ENCODE measurements around the gene PSMA4.
"Not testable (repeated sequence)": the region's sequence is repeated elsewhere in the genome, so short reads cannot be mapped to it uniquely, and the experiment has no call there.

PSMA4 gene

DNA sequence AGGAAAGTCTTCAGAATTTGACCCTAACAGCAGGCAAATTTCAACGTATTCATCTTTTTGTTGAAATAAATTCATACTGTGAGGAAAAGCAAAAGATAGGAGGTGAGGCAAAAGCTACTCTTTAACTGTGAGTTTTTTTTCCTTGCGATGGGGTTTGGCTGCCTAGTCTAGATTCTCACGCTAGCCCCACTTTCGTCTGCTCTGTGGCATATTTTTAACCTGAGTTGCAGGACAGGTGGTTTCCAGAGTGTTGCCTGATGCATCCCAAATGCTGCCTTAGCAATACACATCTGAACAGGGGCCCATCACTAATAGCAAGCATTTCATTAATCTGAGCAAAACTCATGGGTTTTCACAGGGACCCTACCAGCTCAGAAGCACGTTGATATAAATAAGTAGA is 11.7 kb downstream of the PSMA4 start:
- DNase-seq (ENCODE audit: low read depth) = no peak

DNA sequence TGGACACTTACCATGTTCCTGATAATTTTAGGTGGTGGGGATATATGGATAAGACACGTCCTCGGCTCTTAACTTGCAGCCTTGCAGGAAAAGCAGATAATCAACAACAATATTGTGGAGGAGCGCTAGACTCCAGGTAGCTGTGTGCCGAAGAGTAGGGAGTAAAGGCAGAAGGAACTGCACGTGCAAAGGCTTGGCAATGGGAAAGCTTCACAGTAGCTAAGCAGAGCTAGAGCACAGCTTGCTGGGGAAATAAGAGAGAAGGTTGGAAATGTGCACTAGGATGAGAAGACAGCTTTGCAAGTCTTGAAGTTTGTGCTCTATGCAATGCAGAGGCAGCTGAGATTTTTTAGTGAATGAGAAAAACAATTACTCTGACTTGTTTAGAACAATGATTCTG is 12.4 kb downstream of the PSMA4 start:
- DNase-seq (ENCODE audit: low read depth) = no peak

DNA sequence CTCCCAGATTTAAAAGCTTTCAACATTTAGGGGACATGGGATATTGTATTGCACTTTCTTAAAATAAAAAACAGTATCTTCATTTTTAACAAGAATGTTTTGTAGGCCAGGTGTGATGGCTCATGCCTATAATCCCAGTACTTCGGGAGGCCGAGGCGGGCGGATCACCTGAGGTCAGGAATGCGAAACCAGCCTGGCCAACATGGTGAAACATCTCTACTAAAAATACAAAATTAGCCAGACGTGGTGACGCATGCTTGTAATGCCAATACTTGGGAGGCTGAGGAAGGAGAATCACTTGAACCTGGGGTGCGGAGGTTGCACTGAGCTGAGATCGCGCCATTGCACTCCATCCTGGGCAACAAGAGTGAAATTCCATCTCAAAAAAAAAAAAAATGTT is 20.0 kb downstream of the PSMA4 start:
- DNase-seq (ENCODE audit: low read depth) = not testable (repeated sequence)

DNA sequence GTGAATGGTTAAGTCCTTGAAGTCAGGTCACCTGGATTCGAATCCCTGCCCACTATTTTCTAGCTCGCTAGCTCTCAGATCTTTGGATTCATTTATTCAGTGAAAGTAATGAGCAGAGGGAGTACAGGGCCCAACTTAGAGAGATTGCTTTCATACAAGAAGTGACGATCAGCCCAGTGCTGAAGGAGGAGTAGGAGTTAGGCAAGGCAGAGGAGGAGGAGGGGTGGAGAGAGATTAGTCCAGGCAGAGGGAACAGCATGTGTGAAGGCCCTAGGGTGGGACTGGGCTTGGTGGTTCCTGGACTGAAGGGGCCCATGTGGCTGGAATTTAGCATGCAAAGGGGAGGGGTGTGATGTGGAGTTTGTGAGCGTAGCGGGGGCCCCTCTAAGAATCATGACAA is 21.2 kb downstream of the PSMA4 start:
- DNase-seq (ENCODE audit: low read depth) = no peak

DNA sequence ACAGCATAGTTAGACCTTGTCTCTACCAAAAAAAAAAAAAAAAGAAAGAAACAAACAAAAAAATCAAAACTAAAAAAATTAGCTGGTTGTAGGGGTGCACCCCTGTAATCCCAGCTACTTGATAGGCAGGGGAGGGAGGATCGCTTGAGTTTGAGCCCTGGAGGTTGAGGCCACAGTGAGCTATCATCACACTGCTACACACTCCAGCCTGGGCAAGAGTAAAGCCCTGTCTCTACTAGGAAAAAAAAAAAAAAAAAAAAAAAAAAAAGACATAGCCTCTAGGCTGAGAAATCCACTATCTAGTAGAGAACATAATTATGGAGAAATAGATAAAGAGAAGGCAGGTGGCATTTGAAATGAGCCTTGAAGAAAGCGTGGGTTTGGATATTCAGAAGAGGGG is 22.8 kb downstream of the PSMA4 start:
- no peak for DNase-seq (ENCODE audit: low read depth)

DNA sequence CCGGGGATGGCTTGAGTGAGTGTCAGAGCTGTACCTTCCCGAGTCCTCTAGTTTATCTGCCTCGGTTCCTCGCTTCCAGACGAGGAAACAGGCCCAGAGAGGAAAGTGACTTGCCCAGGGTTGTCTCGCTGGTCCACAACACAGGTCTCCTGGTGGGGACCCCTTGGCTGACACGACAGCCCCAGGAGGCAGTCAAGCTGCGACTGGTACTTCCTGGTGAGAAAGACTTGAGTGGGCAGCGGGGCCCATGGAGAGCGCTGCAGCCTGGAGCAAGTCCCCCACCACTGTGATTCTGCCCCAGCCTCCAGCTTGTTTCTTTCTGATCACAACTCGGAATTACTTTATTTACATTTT is 24.5 kb downstream of the PSMA4 start:
- DNase-seq (ENCODE audit: low read depth) = no peak

DNA sequence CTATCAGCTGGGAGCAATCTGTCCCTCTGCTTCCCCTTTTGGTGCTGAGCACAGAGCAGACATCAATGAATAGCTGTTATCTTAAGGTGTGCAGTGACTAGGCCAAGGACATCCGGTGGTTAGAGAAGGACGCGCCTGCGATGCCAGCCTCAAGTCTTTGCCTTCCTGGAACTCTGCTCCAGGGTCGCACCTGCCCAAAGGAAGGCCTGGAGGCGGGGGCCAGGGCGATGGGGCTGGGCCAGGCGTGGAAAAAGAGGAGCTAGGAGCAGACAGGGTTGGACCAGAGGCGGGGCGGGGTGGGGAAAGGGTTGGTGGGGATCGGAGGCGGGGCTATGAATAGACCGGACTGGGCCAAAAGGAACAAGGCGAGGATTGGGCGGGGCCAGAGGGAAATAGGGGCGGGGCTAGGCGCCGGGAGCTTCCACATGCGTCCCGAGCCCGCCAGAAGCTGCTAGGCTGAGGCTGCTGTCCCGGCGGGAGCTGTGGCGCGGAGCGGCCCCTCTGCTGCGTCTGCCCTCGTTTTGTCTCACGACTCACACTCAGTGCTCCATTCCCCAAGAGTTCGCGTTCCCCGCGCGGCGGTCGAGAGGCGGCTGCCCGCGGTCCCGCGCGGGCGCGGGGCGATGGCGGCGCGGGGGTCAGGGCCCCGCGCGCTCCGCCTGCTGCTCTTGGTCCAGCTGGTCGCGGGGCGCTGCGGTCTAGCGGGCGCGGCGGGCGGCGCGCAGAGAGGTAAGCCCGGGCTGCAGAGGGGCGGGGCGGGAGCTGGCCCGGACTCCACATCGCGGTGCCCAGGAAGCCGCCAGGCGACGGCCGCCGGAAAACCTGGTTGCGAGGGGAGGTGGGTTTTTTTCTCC is 25.1 kb downstream of the PSMA4 start, which contains the start of gene CHRNA5:
Gene CHRNA5, plus strand, starts transcription at position 424 of the 854 bp plus-strand sequence. Its CDS starts 200 bp downstream, at position 624.
- peak; percentile 67 for DNase-seq (ENCODE audit: low read depth)

DNA sequence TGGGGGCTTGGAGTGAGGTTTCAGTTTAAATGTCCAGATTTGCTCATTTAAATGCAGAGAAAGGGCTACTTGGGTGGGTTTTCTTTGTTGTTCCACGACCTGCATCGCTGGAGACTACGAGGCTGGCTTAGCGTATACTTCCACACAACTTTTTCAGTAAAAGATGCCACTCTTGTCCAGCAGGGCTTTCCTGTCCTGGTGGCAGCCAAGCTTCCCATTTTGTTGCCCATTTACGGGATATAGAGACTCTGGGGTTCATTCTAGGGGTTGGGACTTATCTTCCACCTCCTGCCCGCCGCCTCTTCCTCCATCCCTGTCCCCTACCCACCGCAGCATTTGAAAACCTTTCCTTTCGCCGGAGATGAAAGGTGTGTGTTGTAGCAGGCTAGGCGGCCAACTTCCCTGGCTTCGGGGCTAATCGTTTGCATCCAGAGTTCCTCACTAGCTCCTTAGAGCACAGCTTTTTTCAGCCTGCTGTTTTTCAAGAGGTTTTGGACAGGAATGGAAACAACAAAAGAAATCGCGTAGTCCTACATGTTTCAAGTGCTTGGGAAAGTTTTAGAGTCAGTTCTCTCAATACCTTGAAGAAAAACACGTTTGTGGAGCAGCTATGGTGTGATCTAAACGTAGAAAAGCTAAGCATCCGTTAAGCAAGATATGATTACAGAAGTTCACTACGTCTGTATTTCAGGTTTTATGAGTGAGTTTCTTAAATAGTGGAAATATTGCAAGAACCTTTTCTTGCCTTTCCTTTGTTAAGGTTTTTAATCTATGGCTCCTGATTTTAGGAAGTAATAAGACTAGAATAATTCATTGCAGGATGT is 25.9 kb downstream of the PSMA4 start:
- DNase-seq (ENCODE audit: low read depth) = no peak

DNA sequence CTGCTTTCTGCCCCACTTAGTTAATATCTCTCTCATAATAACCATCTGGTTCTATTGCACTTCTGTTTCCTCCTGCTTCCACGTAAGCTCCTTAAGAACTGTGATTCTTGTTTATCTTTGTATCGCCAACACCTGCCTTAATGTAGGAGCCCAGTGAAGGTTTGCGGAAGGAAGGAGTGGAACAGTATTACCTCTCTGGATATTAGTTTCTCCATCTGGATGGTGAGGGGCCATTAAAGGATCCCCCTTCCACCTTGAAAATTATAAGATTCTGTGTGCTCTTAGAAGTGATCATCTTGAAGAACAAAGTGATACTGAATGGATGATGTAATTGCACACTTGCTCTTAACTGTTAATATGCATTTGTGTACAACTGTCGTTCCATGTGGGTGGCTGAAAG is 27.3 kb downstream of the PSMA4 start:
- no peak for DNase-seq (ENCODE audit: low read depth)

DNA sequence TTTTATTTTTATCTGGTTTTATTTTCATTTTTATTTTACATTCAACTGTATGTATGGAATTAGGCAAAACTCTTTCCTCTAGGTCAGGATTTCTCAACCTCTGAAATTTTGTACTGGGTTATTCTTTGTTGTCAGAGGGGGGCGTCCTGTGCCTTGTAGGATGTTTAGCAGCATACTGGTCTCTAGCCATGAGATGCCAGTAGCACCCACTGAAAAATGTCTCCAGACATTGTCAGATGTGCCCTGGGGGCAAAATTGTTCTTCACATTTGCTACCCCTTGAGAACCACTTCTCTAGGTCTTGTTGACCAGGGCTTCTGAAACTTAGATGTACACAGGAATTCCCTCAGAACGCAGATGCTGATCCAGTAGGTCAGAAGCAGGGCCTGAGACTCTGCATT is 30.5 kb downstream of the PSMA4 start:
- no peak for DNase-seq (ENCODE audit: low read depth)

DNA sequence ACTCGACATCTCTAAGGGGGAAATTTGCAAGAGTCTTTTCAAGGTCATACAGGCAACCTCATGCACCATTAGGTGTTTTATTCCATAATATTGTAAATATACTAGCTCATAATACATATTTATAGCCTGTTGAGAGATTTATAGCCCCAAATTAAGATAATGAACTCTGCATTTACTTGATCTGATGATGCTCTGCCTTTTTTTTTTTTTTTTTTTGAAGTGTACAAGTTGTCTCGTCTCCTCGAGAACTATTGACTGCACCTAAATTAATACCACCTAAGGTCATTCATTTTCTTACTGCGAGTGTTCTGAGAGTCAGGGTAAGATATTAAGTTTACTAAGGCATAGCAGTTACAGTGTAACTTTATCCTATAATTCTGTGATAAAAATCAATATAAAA is 31.1 kb downstream of the PSMA4 start:
- no peak for DNase-seq (ENCODE audit: low read depth)

DNA sequence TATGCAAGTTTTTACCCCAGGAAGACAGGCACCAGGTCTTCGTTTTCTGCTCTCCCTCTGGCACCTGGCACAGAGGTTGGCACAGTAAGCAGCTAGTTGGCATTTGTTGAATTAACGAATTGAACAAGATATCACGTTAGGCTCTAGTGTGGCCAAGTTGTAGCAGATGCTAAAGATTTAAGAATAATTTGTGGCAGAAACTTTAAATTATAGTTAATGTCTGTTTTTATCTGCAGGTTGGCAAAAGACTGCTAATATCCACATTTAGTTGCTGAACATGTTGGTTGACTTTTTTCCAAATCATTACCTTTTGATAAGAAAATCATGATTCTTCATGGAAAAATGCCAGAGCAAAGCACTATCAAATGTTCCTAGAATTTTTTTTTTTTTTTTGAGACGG is 33.2 kb downstream of the PSMA4 start:
- DNase-seq (ENCODE audit: low read depth) = no peak

DNA sequence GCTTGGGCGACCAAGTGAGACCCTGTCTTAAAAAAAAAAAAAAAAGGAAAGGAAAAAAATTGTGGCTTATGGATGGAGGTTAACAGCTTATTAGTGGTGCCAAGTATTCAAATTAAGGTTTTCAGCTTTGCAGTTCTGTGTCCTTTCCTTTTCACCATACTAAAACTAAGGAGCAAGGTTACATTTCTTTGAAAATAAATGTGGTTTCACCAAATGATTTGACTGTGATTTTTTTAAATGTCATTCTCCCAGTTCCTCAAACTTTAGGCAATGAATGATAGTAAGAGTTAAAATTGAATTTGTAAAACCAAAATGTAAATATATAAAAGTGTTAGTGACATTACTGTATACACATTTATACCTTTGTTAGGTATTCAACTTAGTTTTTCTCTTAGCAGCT is 34.7 kb downstream of the PSMA4 start:
- DNase-seq (ENCODE audit: low read depth) = no peak

DNA sequence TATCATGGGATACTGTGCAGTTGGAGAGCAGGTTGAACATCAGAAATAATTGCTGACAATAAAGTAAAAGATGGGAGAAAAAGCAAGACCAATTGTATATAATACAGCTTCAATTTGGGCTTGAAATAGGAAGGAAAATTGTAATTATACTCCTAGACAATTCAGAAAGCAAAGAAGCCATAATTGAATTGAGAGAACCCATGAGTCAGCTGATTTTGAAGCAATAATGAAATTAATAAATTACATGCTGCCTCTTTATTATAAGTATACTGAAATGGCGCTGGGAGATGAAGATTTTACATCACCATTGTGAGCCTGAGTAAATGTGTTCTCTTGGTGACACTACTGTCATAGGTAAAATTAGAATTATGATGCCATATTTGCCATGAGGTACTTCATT is 57.3 kb downstream of the PSMA4 start:
- no peak for DNase-seq (ENCODE audit: low read depth)

DNA sequence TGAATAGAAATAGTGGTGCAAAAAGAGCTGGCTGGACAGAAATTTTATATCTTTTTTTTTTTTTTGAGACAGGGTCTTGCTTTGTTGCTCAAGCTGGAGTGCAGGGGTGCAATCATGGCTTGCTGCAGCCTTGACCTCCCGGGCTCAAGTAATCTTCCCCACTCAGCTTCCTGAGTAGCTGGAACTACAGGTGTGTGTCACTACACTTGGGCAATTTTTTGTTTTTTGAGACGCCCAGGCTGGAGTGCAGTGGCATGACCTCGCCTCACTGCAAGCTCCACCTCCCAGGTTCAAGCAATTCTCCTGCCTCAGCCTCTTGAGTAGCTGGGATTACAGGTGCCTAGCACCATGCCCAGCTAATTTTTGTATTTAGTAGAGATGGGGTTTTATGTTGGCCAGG is 58.1 kb downstream of the PSMA4 start:
- DNase-seq (ENCODE audit: low read depth) = no peak

DNA sequence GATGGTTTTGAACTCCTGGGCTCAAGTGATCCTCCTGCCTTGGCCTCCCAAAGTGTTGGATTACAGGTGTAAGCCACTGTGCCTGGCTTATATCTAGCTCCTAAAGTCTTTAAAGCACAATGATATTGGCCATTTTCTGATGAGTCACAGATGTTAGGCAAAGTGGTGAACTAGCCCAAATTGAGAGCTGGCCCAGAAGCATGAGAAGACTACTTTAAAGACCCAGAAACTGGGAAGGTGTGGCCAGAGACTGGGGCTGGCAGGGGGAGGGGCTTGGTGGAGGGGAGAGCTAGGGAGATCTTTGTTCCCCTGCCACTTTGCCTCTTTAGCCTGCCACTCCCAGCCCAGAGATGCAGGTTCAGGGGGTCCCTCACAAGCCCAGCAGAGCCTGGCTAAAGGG is 58.9 kb downstream of the PSMA4 start:
- DNase-seq (ENCODE audit: low read depth) = no peak

Data from T-helper 22 cell (primary cell).